Measurements from ENCODE around the gene PAAF1. TPM values are rescaled to one million over a fixed set of nuclear protein-coding genes. Genes with fewer than 3 reads are reported as not detected.

The PAAF1 gene
- 16.8 TPM for polyA plus RNA-seq

DNA sequence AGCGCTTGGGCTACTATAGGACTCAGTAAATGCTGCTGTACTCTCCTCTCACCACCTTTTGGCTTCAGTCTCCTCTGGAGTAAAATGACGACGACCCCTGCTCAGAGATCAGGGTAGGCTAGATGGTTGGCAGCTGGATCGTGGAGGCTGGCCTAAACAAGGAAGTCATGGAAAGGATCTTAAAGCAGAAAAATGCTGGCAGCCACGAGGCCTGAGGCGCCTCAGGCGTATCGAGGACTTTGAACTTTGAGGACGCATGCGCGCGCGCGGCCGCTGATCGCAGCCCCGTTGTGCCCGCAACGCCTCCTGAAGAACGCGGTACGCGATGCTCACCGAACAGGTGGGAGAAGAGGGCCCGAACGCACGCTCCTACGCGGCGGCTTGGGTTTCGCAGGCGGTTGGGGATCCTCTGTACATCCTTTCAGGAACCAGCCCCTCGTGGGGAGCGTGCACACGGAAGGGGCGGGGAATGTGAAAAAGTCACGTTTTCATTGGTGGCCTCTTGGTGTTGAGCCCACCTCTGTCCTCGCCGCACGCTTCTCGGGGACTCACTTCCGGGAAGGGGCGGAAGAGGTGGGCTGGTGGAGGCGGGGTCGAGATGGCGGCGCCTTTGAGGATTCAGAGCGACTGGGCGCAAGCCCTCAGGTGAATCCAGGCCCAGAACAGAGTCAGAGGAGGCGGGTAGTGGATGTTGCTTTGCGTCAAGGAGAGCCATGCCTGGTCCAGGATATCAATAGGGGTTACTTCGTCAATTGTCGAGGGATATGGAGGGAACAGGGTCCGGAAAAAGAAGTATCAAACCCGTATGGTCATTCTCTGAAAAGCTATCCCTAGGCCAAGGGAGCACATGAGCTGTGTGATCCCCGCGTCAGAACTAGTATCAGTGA lies at the start of gene PAAF1, which contains the start of gene COA4:
TSS of gene PAAF1 (plus strand) at position 576 of the 887 bp plus-strand sequence. CDS start at position 599, 23 bp downstream.
TSS of gene COA4 (minus strand) at position 423 of the 887 bp plus-strand sequence. CDS start 3,468 bp downstream, outside the sequence.
- Mint-ChIP-seq H3K27me3 (no peaks in the 10 kb centered on the region), H3K36me3 (peaks cover 2% of the 10 kb centered on the region), H3K4me3 (peak within 1 kb of the TSS; percentile 94 to 100 (median 97)), H3K9me3 (no peaks in the 10 kb centered on the region), H3K27ac (peak within 1 kb of the TSS; percentile 81 to 97 (median 97)), H3K4me1 (peaks cover 19 to 23% (median 21%) of the 10 kb centered on the region in 3 donors)

DNA sequence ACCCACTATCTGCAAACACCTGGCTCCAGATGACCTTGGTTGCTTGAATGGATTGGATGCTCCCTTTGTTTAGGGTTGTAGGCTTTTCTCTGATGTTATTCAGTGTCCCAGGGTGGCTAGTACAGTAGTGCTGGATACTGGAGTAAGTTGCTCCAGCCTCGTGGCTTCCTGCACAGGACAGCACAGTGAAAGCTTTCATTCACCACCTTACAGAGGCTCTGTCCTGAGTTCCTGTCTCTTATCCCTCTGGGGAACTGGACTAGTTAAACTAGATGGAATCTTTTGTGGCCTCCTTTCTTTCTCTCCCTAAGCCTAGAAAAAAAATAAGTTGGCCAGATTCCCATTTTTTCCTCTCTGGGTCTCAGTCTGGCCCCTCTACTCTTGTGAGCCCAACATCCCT lies 46.5 kb upstream of the PAAF1 start:
- Mint-ChIP-seq H3K4me1 (peaks cover 0 to 4% (median 3%) of the 10 kb centered on the region in 3 donors), H3K36me3 (peaks cover 11% of the 10 kb centered on the region), H3K27me3 (no peaks in the 10 kb centered on the region), H3K9me3 (no peaks in the 10 kb centered on the region), H3K4me3 (no peak overlapping the region), H3K27ac (no peak overlapping the region)

- no peak overlapping the region for H3K27ac Mint-ChIP-seq
- no peaks in the 10 kb centered on the region for H3K9me3 Mint-ChIP-seq
- H3K4me3 Mint-ChIP-seq = no peak overlapping the region
- H3K36me3 Mint-ChIP-seq = peaks cover 6% of the 10 kb centered on the region
- peaks cover 0 to 4% (median 3%) of the 10 kb centered on the region in 3 donors for H3K4me1 Mint-ChIP-seq
- no peaks in the 10 kb centered on the region for H3K27me3 Mint-ChIP-seq
Observed at GRCh38 chr11:73833067-73833466, 43.7 kb upstream of the PAAF1 start.

DNA sequence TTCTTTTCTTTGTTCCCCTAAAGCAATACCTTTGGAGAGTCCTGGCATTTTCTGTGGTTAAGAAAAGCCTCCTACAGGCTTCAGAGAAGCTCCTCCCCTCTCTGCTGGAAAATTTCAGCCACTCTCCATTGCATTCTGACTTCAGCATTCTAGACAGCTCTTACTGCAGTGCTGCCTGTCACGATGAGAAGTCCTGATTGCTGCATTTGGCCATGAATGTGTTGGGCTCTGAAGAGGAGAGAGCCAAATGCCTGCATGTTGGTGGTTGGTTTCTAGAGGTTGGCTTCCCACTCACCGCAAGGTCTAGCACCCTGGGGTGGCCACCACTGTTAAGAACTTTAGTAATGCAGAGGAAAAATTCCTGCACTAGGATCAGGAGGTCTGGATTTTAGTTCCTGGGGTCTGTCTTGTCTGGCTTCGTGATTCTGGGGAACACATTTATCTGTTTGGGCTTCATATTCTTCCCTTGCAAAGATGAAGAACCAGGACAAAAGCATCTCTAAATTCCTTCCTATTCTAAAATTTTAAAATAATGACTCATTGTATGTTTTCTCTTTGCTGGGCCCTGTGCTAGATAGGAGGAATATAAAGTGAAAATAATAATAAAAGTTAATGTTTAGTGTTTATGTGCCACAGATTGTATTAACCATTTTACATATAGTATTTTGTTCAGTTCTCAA lies 38.2 kb upstream of the PAAF1 start:
- no peaks in the 10 kb centered on the region for H3K9me3 Mint-ChIP-seq
- H3K4me1 Mint-ChIP-seq = peaks cover 0 to 4% (median 3%) of the 10 kb centered on the region in 3 donors
- H3K27ac Mint-ChIP-seq = no peak overlapping the region
- H3K27me3 Mint-ChIP-seq = no peaks in the 10 kb centered on the region
- no peak overlapping the region for H3K4me3 Mint-ChIP-seq
- peaks cover 15% of the 10 kb centered on the region for H3K36me3 Mint-ChIP-seq

DNA sequence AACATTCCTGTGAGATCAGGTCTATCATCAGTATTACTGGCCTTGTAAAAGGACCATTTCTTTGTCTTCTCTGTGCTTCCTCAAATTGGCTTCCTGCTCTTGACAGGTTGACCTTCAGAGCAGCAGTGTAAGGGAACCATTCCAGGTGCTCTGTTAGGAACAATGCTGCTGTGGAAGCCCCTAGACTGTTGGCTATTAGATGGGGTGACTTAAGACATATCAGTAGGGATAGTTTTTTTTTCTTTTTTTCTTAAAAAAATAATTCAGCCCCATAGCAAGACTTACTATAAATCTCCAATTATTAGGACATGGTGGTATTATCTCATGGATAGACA lies 37.7 kb upstream of the PAAF1 start:
- H3K27ac Mint-ChIP-seq = no peak overlapping the region
- no peak overlapping the region for H3K4me3 Mint-ChIP-seq
- peaks cover 0 to 3% (median 2%) of the 10 kb centered on the region in 3 donors for H3K4me1 Mint-ChIP-seq
- H3K27me3 Mint-ChIP-seq = no peaks in the 10 kb centered on the region
- no peaks in the 10 kb centered on the region for H3K9me3 Mint-ChIP-seq
- peaks cover 13% of the 10 kb centered on the region for H3K36me3 Mint-ChIP-seq

DNA sequence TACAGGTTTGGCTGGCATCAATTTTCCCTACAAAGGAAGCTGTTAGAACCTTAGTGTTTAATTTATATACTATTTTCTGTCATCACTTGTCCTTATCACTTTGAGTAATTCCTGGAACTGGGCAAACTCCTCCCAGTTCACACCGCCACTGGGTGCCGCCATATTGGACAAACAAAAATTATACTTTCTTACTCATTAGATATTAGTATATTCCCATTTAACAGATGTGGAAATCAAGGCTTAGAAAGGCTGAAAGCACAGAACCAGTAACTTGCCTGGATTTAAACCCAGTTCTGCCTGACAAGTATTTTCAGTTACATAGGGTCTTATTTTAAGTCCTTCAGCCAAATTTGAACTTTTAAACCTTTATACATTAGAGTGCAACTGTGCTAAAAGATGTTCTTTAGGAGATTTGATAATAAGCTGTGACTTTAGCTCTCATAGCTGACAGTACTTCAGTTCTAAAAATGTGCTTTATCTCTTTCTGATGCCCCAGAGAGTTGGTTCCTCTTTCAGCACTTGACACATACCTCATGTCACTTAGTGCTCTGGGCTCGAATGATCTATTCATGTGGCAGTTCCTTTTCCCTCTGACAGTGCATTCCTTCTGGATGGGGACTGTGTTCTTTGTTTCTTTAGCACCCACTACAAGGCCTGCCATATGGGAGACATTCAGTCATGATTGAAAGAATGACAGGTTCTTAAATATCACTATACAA lies 25.6 kb upstream of the PAAF1 start:
- no peak overlapping the region for H3K4me3 Mint-ChIP-seq
- no peaks in the 10 kb centered on the region for H3K27me3 Mint-ChIP-seq
- peaks cover 0 to 4% (median 2%) of the 10 kb centered on the region in 3 donors for H3K4me1 Mint-ChIP-seq
- H3K9me3 Mint-ChIP-seq = no peaks in the 10 kb centered on the region
- peaks cover 26% of the 10 kb centered on the region for H3K36me3 Mint-ChIP-seq
- H3K27ac Mint-ChIP-seq = peak overlapping the region in 1 of 3 donors; percentile 23

DNA sequence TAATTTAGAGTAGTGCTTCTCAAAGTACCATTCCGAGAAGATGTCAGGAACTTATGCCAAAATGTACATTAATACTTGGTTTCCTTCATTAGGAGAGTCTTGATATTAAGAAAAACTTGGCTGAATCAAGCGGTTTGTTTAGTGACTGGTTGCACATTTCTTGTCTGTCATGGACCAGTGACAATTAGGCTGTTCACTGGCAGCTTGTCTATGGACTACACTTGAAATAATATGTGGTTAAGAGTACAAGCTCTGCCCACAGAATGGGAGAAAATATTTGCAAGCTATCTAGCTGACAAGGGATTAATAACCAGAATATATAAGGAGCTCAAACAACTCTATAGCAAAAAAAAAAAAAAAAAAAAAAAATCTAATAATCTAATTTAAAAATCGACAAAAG lies 24.8 kb upstream of the PAAF1 start:
- Mint-ChIP-seq H3K27me3 (no peaks in the 10 kb centered on the region), H3K36me3 (peaks cover 28% of the 10 kb centered on the region), H3K4me1 (peaks cover 0 to 4% (median 2%) of the 10 kb centered on the region in 3 donors), H3K27ac (no peak overlapping the region), H3K9me3 (no peaks in the 10 kb centered on the region), H3K4me3 (no peak overlapping the region)

GRCh38 chr11:73854680-73855079 lies 22.1 kb upstream of the PAAF1 start:
- Mint-ChIP-seq H3K9me3 (no peaks in the 10 kb centered on the region), H3K36me3 (peaks cover 22% of the 10 kb centered on the region), H3K4me3 (no peak overlapping the region), H3K27me3 (no peaks in the 10 kb centered on the region), H3K27ac (no peak overlapping the region), H3K4me1 (no peaks in the 10 kb centered on the region)

- Mint-ChIP-seq H3K4me1 (no peaks in the 10 kb centered on the region), H3K36me3 (peaks cover 27% of the 10 kb centered on the region), H3K27ac (no peak overlapping the region), H3K9me3 (no peaks in the 10 kb centered on the region), H3K27me3 (no peaks in the 10 kb centered on the region), H3K4me3 (no peak overlapping the region)
Observed at GRCh38 chr11:73856031-73856567, 20.7 kb upstream of the PAAF1 start.

DNA sequence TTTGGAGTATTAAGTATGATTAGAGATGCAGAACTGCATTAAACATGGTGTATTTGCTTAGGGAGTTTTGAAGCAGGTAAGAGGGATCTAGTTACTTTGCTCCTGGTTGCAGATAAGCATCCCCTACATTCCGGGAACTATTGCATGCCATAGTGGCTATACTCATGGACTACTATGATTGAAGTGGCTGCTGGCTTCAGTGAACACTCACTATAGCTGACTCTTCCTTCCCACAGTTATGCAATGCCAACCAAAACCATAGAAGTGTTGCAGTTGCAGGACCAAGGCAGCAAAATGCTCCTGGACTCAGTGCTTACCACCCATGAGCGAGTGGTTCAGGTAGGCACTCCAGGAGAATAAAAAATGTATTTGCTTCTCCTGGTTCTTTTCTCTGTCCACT lies 17.1 kb upstream of the PAAF1 start:
- Mint-ChIP-seq H3K4me1 (no peaks in the 10 kb centered on the region), H3K27ac (no peak overlapping the region), H3K4me3 (no peak overlapping the region), H3K36me3 (peaks cover 20% of the 10 kb centered on the region), H3K27me3 (no peaks in the 10 kb centered on the region), H3K9me3 (no peaks in the 10 kb centered on the region)

- no peak overlapping the region for H3K4me3 Mint-ChIP-seq
- H3K27me3 Mint-ChIP-seq = no peaks in the 10 kb centered on the region
- no peaks in the 10 kb centered on the region for H3K4me1 Mint-ChIP-seq
- no peaks in the 10 kb centered on the region for H3K9me3 Mint-ChIP-seq
- no peak overlapping the region for H3K27ac Mint-ChIP-seq
- peaks cover 19% of the 10 kb centered on the region for H3K36me3 Mint-ChIP-seq
Observed at GRCh38 chr11:73860202-73860601, 16.6 kb upstream of the PAAF1 start.

GRCh38 chr11:73862986-73863385 lies 13.8 kb upstream of the PAAF1 start:
- Mint-ChIP-seq H3K36me3 (peaks cover 18% of the 10 kb centered on the region), H3K27ac (no peak overlapping the region), H3K4me1 (no peaks in the 10 kb centered on the region), H3K4me3 (no peak overlapping the region), H3K9me3 (no peaks in the 10 kb centered on the region), H3K27me3 (no peaks in the 10 kb centered on the region)

- Mint-ChIP-seq H3K36me3 (peaks cover 17% of the 10 kb centered on the region), H3K27me3 (no peaks in the 10 kb centered on the region), H3K4me3 (no peak overlapping the region), H3K27ac (no peak overlapping the region), H3K4me1 (no peaks in the 10 kb centered on the region), H3K9me3 (no peaks in the 10 kb centered on the region)
Observed at GRCh38 chr11:73866095-73866579, 10.7 kb upstream of the PAAF1 start.

- H3K4me1 Mint-ChIP-seq = no peaks in the 10 kb centered on the region
- H3K9me3 Mint-ChIP-seq = no peaks in the 10 kb centered on the region
- peaks cover 17% of the 10 kb centered on the region for H3K36me3 Mint-ChIP-seq
- no peaks in the 10 kb centered on the region for H3K27me3 Mint-ChIP-seq
- H3K4me3 Mint-ChIP-seq = no peak overlapping the region
- H3K27ac Mint-ChIP-seq = no peak overlapping the region
Observed at GRCh38 chr11:73866586-73866996, 10.2 kb upstream of the PAAF1 start.
